ENCODE results near the gene ALPP.
A peak's percentile ranks its signal among the peaks of the same experiment; 100 is the strongest.
"Not testable (repeated sequence)": the region's sequence is repeated elsewhere in the genome, so short reads cannot be mapped to it uniquely, and the experiment has no call there.

Gene ALPP

GRCh38 chr2:232406556-232407310, 28.2 kb downstream of the ALPP start, which contains the start of gene ALPG:
Gene ALPG (plus strand): TSS chr2:232406844. CDS start chr2:232406895, 51 bp downstream.
- no peak for DNase-seq (ENCODE audit: low read depth)

DNA sequence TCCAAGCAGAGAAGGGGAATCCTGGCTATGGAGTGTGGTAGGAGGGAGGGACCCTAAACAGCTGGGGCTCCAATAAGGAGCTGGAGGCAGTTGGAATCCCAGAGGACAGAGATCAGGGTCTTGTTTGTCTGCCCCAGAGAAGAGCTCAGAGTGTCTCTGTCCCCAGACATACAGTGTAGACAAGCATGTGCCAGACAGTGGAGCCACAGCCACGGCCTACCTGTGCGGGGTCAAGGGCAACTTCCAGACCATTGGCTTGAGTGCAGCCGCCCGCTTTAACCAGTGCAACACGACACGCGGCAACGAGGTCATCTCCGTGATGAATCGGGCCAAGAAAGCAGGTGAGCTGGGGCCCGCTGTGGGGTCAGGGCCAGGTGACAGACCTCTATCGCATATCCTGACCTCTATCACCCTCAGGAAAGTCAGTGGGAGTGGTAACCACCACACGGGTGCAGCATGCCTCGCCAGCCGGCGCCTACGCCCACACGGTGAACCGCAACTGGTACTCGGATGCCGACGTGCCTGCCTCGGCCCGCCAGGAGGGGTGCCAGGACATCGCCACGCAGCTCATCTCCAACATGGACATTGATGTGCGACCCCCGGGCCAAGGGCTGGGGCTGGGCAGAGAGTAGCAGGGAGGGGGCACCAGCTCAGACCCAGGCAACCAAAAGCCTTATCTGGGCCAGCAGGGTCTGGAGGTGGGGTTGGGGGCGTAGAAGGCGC, 29.0 kb downstream of the ALPP start:
- DNase-seq (ENCODE audit: low read depth) = not testable (repeated sequence)

DNA sequence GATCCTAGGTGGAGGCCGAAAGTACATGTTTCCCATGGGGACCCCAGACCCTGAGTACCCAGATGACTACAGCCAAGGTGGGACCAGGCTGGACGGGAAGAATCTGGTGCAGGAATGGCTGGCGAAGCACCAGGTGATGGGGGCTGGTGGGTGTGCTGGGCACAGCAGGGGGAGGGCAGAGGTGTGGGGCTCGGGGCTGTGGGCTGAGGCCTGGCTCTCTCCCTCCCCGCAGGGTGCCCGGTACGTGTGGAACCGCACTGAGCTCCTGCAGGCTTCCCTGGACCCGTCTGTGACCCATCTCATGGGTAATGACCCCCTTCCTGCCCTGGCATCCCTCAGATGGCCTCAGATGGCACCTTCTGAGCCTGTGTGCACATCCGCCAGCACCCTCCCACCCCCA, 29.7 kb downstream of the ALPP start:
- DNase-seq (ENCODE audit: low read depth) = not testable (repeated sequence)

DNA sequence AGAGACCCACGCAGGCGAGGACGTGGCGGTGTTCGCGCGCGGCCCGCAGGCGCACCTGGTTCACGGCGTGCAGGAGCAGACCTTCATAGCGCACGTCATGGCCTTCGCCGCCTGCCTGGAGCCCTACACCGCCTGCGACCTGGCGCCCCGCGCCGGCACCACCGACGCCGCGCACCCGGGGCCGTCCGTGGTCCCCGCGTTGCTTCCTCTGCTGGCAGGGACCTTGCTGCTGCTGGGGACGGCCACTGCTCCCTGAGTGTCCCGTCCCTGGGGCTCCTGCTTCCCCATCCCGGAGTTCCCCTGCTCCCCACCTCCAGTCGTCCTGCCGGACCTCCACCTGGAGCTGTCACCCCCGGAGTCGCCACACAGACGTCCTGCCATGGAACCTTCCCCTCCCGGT, 31.1 kb downstream of the ALPP start:
- DNase-seq (ENCODE audit: low read depth) = not testable (repeated sequence)

DNA sequence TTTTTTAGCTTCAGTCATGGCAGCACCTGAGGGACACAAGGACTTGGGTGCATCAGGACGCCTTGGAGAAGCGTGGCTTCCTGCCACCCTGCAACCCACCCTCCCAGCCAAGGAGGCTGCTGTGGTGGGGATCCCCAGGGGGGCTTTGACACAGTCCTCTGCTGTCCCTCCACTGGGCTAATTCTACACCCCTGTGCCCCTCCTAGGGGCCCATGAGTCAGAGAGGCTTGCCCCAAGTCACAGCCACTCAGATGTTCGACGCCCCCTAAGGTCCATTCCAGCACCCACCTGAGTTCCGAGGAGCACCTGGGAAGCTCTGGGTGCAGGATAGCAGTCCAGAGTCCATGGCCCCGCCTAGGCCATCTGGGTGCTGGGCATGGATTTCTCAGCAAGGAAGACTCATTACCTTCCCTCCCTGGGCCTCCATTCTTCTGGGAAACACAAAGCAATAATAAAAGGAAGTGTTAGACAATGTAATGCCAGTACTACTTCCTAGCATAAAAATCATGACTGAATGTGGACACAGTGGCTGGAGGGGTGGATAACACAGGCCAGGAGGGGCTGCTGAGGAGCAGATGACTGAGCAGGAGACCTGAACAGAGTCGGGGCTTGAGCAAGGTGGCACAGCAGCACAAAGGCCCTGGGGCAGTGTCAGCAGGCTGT, 31.8 kb downstream of the ALPP start:
- DNase-seq (ENCODE audit: low read depth) = no peak

DNA sequence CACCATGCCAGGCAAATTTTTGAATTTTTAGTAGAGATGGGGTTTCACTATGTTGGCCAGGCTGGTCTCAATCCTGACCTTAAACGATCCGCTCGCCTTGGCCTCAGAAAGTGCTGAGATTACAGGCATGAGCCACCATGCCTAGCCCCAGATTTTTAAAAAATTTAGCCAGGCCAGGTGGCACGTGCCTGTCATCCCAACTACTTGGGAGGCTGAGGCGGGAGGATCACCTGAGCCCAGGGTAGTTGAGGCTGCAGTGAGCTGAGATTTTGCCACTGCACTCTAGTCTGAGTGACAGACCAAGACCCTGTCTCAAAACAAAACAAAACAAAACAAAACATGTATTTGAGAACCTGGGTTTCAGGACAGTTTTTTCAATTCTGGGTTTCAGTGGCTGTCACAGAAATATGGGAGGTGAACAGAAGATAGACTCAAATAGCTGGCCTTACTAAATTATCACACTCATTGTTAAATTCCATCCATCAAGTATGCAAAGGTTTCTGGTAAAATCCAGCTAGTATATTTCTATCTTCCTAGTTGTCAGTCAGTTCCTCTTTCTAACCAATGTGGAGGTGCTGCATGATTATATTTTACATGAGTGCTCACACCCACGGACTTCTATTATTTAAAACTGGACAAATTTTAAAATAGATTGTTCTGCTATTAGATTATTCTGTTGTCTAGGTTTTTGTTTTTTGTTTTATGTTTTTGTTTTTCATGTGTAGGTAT, 33.5 kb downstream of the ALPP start:
- DNase-seq (ENCODE audit: low read depth) = no peak

DNA sequence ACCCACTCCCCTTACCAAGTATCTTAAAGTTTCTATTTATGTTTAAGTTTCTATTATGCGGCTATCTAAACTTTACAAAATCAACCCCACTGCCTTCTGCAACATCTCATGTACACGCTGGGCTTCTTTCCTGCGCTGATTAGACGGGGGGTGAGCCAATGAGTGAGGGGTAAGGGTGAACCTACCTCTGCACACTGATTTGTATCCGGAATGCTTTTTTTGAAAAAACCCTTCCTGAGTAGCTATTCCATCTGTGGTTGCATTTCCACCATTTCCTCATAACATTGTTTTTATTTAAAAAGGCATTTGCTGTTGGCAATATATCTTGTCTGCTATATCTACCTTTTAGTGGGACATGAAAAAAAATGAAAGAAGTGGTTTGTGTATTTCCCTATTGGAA, 34.4 kb downstream of the ALPP start:
- DNase-seq (ENCODE audit: low read depth) = no peak

GRCh38 chr2:232415138-232415690, 36.7 kb downstream of the ALPP start:
- DNase-seq (ENCODE audit: low read depth) = no peak

GRCh38 chr2:232415736-232416520, 37.4 kb downstream of the ALPP start:
- no peak for DNase-seq (ENCODE audit: low read depth)

DNA sequence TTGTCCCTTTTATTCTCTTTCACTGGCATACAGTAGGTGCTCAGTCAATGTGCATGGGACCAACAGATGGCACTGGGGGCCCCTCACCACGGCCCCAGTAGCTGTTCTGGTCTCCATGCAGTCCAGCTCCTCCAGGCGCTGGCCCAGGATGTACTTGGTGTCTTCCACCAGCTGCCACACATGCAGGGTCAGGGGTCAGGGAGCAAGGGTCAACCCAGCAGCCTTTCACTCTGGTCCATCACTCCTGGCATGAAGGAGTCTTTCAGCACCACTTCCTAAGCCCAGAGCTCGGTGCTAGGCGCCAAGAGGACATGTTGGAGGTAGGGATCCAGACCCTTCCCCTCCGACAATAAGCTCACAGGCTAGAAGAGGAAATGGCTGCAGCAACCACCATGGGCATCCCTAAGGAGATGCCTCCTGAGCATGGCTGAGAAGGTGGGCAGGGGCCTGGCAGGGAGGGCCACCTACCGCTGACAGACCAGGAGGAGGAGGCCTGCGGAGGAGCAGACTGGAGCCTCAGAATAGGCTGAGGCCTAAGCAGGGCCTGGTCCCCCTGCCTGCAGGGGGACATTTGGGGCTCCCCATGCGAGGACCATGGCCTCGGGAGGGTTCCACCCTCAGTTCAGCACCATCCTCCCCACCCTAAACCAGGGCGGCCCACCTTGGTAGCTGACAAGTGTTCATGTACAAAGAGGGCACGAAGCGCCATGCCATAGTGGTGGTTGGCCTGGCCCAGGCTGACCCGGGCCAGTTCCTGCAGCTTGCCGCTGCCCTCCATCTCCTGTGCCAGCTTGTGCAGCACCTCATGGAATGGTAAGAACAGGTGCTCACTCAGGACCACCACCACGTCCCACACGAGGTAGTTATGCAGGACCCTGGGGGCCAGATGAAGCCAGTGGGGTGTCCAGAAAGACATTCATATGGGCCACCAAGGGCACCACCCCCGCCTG, 38.2 kb downstream of the ALPP start:
- no peak for DNase-seq (ENCODE audit: low read depth)

DNA sequence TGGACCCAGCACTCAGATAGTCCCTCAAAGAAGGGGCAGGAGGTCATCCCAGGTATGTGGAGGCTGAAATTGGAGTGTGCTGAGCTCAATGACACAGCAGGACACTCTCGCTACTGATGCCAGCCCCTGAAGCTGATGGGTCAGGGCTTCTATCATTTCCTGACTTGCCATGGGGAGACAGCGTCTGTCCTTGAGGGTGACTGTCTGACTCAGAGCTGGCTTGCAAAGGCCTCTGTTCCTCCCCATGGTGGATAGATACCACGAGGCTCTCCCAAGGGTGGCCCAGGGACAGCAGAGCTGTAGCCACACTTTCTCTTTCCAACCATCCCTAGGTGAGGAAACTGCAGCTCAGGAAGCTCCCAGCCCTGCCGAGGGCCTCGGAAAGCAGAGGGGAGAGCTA, 38.9 kb downstream of the ALPP start:
- no peak for DNase-seq (ENCODE audit: low read depth)

- no peak for DNase-seq (ENCODE audit: low read depth)
Observed at GRCh38 chr2:232418056-232418455, 39.5 kb downstream of the ALPP start.

GRCh38 chr2:232418466-232419244, 40.1 kb downstream of the ALPP start:
- no peak for DNase-seq (ENCODE audit: low read depth)

DNA sequence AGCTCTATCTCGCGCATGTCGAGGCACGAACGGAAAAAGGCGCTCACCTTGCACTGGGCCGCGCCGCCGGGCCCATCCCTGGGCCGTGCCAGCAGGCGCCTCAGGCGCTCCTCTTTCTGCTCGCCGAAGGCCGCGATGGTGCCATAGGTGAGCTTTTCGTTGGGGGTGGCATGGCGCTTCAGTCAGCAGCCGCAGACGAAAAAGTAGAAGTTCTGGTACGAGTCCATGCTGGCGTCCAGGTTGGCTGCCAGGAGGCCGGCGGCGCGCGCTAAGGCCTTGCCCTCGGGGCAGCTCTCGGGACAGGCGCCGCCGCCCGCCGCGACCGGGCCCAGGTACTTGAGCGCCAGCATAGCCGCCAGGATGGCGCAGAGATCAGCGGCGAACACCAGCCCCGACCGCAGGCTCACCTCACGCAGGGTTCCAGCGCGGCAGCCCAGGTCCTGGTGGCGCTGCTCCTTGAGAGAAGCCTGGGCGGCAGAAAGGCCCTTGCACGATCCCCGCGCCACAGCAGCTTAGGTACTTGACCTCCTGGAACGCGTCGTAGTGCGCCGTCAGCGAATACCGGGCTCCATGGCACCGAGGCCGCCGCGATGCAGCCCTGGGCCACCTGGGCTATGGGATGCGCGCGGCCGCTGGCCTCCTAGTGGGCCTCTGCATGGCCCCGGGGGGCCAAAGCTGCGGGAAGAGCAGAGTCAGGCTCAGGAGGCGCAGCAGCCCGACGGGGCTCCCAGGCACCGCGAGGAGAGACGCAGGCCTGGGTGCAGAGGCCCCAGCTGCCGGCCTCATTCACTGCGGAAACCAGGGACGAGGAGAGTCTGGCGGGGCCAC, 40.9 kb downstream of the ALPP start:
- DNase-seq (ENCODE audit: low read depth) = no peak

DNA sequence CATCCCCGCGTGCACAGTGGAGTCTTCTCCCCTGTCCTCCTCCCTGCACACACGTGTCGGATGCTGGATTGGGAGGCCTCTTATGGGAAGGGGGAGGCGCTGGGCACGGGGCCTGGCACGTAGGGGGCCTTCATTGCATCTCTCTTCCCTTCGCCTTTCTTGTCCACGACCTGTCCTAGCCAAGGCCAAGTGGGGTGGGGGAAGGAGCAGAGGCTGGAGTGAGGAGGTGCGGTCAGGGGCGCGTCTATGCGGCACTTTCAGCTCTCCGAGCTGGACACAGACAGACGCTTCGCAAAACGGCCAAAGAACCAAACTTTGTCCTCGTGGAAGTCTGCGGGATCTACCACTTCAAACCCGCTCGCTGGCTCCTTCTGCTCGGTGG, 41.5 kb downstream of the ALPP start:
- no peak for DNase-seq (ENCODE audit: low read depth)

GRCh38 chr2:232420463-232421188, 42.1 kb downstream of the ALPP start:
- peak; percentile 7 for DNase-seq (ENCODE audit: low read depth)

DNA sequence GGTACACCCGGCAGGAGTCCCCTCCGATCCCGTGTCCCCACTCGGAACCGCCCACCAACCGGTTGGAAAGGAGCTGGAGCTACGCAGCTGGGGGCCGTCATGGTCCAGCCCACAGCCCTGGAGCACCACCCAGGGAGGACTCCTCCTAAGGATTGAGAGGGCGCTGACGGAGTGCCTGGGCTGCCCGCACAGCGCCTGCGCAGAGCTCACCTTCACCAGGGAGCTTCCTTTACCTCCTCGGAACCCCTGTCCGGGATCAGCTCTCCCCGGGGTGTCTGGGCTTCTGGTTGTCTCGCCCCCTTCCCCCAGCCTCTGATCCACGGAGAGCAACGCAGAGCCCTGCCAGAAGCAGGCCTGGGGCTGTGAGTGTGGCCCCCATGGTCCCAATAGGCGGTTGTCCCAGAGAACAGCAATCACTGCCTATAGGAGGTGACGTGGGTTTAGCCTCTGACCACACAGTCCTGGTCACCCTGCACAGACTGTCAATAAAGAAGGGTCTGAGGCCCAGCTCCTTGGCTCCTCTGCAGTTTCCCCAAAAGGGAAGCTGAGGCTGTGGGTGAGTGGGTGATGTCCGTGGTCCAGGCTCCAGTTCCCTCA, 42.7 kb downstream of the ALPP start:
- no peak for DNase-seq (ENCODE audit: low read depth)

All from activated T-cell treated with anti-CD3 and anti-CD28 coated beads for 1 hour (primary cell).